Measurements from ENCODE around the gene TNFAIP3. TPM values are rescaled to one million over a fixed set of nuclear protein-coding genes. Genes with fewer than 3 reads are reported as not detected.

The TNFAIP3 gene
- total RNA-seq, 1 donor from 2014 or later, result 56.3 TPM

DNA sequence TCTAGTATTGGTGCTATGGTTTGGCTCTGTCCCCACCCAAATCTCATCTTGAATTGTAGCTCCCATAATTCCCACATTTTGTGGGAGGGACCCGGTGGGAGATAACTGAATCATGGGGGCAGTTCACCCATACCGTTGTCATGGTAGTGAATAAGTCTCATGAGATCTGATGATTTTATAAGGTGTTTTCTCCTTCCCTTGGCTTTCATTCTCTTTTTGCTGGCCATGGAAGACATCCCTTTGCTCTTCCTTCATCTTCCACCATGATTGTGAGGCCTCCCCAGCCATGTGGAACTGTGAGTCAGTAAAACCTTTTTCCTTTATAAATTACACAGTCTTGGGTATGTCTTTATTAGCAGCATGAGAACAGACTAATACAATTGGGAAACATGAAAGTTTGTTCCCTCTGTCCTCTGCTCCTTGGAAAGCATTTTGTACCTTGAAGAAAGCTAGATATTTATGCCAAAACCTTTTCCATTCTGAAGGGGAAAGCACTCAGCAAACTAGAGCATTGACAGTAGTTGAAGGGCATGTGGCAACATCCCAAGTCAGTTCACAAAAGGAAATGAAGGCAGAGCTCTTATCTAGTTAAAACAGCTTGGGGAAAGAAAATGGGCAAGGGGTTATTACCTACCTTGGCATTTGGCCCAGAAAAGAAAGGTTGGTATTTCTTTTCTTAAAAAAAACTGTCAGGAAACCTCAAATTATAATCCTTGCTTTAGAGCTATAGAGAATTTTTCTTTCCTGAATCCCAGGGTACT, 10.7 kb upstream of the TNFAIP3 start:
- no peaks in the 10 kb centered on the region for H3K36me3 ChIP-seq (ENCODE audit: control insufficient read depth, insufficient read depth, low read length)
- H3K4me3 ChIP-seq (ENCODE audit: low read depth, low read length), result no peak overlapping the region
- no peak for DNase-seq (ENCODE audit: low read depth)
- H3K27me3 ChIP-seq (ENCODE audit: control insufficient read depth, insufficient read depth, low read length), result no peaks in the 10 kb centered on the region
- TF ChIP-seq, protein P1, sequence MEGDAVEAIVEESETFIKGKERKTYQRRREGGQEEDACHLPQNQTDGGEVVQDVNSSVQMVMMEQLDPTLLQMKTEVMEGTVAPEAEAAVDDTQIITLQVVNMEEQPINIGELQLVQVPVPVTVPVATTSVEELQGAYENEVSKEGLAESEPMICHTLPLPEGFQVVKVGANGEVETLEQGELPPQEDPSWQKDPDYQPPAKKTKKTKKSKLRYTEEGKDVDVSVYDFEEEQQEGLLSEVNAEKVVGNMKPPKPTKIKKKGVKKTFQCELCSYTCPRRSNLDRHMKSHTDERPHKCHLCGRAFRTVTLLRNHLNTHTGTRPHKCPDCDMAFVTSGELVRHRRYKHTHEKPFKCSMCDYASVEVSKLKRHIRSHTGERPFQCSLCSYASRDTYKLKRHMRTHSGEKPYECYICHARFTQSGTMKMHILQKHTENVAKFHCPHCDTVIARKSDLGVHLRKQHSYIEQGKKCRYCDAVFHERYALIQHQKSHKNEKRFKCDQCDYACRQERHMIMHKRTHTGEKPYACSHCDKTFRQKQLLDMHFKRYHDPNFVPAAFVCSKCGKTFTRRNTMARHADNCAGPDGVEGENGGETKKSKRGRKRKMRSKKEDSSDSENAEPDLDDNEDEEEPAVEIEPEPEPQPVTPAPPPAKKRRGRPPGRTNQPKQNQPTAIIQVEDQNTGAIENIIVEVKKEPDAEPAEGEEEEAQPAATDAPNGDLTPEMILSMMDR (IDR thresholded peaks at IDR 0.05; ENCODE audit: insufficient read depth, low read length, poor library complexity, severe bottlenecking), result no peak

DNA sequence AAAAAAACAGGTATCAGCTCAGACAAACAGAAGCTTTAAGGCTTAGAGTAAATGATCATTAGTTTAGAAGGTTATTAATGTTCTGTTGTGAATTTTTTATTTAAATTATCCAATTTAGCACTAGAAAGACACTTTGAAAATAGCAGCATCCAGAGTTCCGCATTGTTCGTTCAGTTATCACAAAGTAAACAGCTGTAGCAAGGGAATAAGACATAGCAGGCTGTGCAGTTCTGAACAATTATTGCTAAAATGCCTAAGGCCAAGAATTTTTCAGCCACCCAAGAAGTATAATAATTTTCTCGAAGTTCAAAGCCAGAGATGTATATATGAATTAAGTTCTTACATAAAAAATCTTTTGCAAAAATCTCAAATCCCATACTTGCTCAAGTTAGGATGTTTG, 8.0 kb upstream of the TNFAIP3 start:
- H3K27me3 ChIP-seq (ENCODE audit: control insufficient read depth, insufficient read depth, low read length), result no peaks in the 10 kb centered on the region
- no peak for DNase-seq (ENCODE audit: low read depth)
- TF ChIP-seq, protein P1 (IDR thresholded peaks at IDR 0.05; ENCODE audit: insufficient read depth, low read length, poor library complexity, severe bottlenecking), result no peak
- no peaks in the 10 kb centered on the region for H3K36me3 ChIP-seq (ENCODE audit: control insufficient read depth, insufficient read depth, low read length)
- H3K4me3 ChIP-seq (ENCODE audit: low read depth, low read length), result no peak overlapping the region

DNA sequence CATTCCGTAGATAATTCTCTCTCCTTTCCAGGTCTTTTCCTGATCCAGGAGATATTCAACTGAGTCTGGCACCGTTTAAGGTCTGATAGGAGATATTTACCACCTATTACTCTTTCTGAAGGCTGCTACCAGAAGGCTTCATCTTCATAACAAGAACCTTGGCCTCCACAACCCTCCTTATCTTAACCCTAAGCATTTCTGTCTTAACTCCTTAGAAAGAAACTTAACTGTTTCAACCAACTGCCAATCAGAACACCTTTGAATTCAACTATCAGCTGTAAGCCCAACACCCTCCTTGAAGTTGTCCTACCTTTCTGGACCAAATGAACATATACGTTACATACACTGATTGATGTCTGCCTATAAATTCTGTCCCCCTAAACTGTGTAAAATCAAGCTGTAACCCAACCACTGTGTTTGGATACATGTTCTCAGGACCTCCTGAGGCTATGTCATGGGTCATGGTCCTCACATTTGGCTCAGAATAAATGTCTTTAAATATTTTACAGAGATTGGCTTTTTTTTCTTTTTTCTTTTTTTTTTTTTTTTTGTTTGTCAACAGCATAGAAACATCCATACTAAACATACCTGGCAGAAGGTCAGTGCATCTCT, 6.6 kb upstream of the TNFAIP3 start:
- Histone ChIP-seq H3K27me3 (ENCODE audit: control insufficient read depth, insufficient read depth, low read length) (no peaks in the 10 kb centered on the region), H3K36me3 (ENCODE audit: control insufficient read depth, insufficient read depth, low read length) (no peaks in the 10 kb centered on the region), H3K4me3 (ENCODE audit: low read depth, low read length) (no peak overlapping the region)
- TF ChIP-seq, protein P1 (IDR thresholded peaks at IDR 0.05; ENCODE audit: insufficient read depth, low read length, poor library complexity, severe bottlenecking), result no peak
- no peak for DNase-seq (ENCODE audit: low read depth)

DNA sequence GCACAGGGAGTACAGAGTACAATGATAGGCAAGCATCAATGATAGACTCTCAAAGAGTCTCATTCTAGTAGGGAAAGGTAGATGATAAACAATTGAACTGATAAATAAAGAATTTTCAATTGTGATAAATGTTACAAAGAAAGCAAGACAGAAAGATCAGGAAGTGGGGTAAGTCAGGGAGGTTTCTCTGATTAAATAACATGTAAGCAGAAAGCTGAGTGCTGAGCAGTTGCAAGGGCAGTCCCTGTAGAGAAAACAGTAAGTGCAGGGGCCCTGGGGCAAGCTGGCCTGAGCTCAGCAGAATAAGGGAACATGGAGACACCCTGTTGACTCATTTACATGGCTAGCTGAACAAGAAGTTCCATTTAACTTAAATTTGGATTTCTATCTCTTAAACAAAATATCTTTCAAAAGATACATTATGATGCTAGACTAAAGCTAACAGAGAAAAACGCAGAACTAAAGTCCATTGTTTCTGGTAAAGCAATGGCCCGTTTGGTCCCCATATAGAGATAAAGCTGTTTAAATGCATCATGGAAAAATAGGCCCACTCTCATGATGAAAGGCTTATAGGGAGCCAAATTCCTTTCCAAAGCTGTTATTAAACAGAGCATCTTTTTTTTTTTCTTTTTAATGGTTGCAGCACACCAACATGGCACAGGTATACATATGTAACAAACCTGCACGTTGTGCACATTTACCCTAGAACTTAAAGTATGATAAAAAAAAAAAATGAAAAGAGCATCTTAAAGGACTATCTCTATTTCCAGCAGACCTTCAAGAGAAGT, 5.3 kb upstream of the TNFAIP3 start:
- no peaks in the 10 kb centered on the region for H3K36me3 ChIP-seq (ENCODE audit: control insufficient read depth, insufficient read depth, low read length)
- no peak for DNase-seq (ENCODE audit: low read depth)
- TF ChIP-seq, protein P1 (IDR thresholded peaks at IDR 0.05; ENCODE audit: insufficient read depth, low read length, poor library complexity, severe bottlenecking), result no peak
- H3K4me3 ChIP-seq (ENCODE audit: low read depth, low read length), result no peak overlapping the region
- no peaks in the 10 kb centered on the region for H3K27me3 ChIP-seq (ENCODE audit: control insufficient read depth, insufficient read depth, low read length)

DNA sequence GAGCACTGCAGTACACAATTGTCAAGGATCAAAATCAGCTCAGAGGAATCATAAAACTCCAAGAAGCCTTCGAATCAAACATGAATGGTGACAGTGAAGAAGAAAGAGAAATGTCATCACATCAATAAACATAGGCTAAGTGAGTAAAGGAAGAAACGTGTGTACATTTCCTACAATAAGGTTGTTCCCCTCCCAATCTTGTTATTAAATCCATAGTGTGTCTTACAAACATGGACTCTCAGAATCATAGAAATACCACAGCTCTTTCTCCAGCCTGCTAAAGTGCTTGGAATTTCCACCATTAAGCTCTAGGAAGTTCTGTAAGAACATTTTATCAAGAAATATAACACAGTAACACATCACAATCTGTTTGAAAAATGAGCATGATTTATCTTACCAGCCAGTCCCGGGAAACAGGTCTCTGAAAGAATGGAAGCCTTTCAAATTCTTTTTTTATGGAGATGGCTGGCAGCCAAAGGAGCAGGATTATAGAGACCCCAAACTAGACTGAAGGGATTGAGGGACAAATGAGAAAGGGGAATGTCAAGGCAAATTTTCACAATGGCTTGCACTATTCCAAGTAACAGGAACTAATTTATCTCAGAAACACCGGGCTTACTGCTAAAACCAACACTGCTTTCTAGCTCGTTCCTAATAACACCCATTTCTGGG, 4.5 kb upstream of the TNFAIP3 start:
- TF ChIP-seq, protein P1 (IDR thresholded peaks at IDR 0.05; ENCODE audit: insufficient read depth, low read length, poor library complexity, severe bottlenecking), result no peak
- DNase-seq (ENCODE audit: low read depth), result no peak
- H3K4me3 ChIP-seq (ENCODE audit: low read depth, low read length), result no peak overlapping the region
- H3K27me3 ChIP-seq (ENCODE audit: control insufficient read depth, insufficient read depth, low read length), result no peaks in the 10 kb centered on the region
- H3K36me3 ChIP-seq (ENCODE audit: control insufficient read depth, insufficient read depth, low read length), result no peaks in the 10 kb centered on the region
